A375 (cell line): ENCODE data around the gene SERPINI1. TPM values are rescaled to one million over a fixed set of nuclear protein-coding genes. Genes with fewer than 3 reads are reported as not detected.

Source experiments
- small RNA-seq: library from RNA; depleted of rRNA; stranded (forward); fragments of <200 nt; gene quantifications from one replicate; pipeline ENCODE3, GENCODE V24; 2014
- total RNA-seq: library from RNA; depleted of rRNA; stranded (reverse); fragments of >200 nt; shearing (Covaris generic); gene quantifications from 2 replicates; pipeline ENCODE4 v1.2.3, GENCODE V29; 2014; rRNA removed

Gene SERPINI1
- total RNA-seq, result 0.11 and 1.2 TPM in 2 replicates

DNA sequence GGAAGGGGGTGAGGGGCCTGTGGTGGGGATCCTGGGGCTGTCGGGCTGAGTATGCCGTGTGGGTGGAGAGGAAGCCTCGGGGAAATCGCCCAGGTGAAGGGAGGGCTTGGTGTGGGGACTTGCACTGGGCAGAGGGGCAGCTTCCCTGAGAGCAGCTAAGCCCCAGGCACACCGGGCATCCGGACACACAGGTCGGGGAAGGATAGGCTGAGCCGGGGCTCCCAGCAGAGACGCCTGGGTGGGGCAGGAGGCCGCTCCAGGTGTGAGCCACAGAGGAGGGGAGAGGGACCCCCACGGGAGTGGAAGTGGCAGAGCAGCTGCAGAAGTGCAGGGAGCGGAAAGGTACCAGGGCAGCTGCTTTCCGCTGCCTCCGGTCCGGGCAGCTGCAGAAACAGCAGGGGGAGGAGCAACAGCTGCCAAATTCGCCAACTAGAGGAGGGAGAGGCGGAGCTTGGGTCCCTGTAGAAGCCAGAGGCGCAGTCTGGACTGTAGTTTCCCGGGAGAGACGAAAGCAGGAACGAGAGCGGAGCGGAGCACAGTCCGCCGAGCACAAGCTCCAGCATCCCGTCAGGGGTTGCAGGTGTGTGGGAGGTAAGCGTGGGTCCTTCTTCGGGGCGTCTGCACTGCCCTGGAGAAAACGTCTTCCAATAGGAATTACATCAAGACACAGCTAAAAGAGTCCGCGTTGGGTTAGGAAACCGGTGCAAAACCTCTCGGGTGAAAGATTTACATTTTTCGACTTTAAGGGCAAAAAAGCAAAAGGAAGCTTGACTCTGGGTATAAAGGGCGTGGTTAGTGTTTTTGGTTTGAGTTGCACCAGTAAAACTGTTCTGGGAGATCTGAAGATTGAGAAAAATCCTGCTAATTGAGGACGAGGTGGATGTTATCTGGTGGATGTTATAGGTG, at the start of gene SERPINI1:
Gene SERPINI1, plus strand, starts transcription at position 489 of the 906 bp plus-strand sequence. CDS start 53,408 bp downstream, outside the sequence.

GRCh38 chr3:167734498-167735232, 856 bp upstream of the SERPINI1 start, which contains the start of gene PDCD10:
TSS of gene PDCD10 (minus strand) at chr3:167734892. CDS start at chr3:167720157, 14,735 bp downstream.

Small RNA genes within 50 kb of the gene (small RNA-seq; reads per million reads assigned to genes)
- not detected for gene HMGN1P8

Other genes with a start within 250 kb of the SERPINI1 start
- not detected in 2 replicates for gene WDR49, start 81.8 kb upstream of the SERPINI1 start, total RNA-seq
- gene PDCD10, start 829 bp upstream of the SERPINI1 start, total RNA-seq, result 74.9 and 82.0 TPM in 2 replicates